HUDEP-2 (cell line): ENCODE data around the gene EPHB6.

Experiments used
- DNase-seq, 76 experiments: peaks; one replicate each; lab custom pipeline; 2025; ENCODE audit not compliant: unreplicated experiment in 76 of 76; lab: John Stamatoyannopoulos, UW

The EPHB6 gene

GRCh38 chr7:142894112-142894984 lies 39.5 kb downstream of the EPHB6 start:
- DNase-seq: no peak

- no peak for DNase-seq
Measured at GRCh38 chr7:142894985-142895593, 40.2 kb downstream of the EPHB6 start.

- DNase-seq: no peak
Measured at GRCh38 chr7:142896151-142896550, 41.3 kb downstream of the EPHB6 start.

GRCh38 chr7:142896741-142897379 lies 42.0 kb downstream of the EPHB6 start:
- no peak for DNase-seq

- DNase-seq: no peak
Measured at GRCh38 chr7:142897691-142898090, 42.8 kb downstream of the EPHB6 start.

- DNase-seq: no peak
Measured at GRCh38 chr7:142898377-142899170, 43.7 kb downstream of the EPHB6 start.

- DNase-seq: no peak
Measured at GRCh38 chr7:142899661-142900060, 44.8 kb downstream of the EPHB6 start.

- DNase-seq: no peak
Measured at GRCh38 chr7:142901426-142902259, 46.8 kb downstream of the EPHB6 start.

GRCh38 chr7:142904128-142904527 lies 49.3 kb downstream of the EPHB6 start:
- no peak for DNase-seq

GRCh38 chr7:142905759-142906158 lies 50.9 kb downstream of the EPHB6 start:
- DNase-seq: no peak

GRCh38 chr7:142906643-142907042 lies 51.8 kb downstream of the EPHB6 start:
- DNase-seq: no peak

GRCh38 chr7:142908290-142908689 lies 53.4 kb downstream of the EPHB6 start:
- DNase-seq: no peak

- DNase-seq: peak in 22 of 76 experiments; percentile 2 to 43 (median 16)
Measured at GRCh38 chr7:142908921-142909890, 54.3 kb downstream of the EPHB6 start.

GRCh38 chr7:142910031-142910433 lies 55.2 kb downstream of the EPHB6 start:
- DNase-seq: no peak

- DNase-seq: no peak
Measured at GRCh38 chr7:142910481-142910880, 55.6 kb downstream of the EPHB6 start.

- no peak for DNase-seq
Measured at GRCh38 chr7:142913051-142913450, 58.2 kb downstream of the EPHB6 start.

- DNase-seq: no peak
Measured at GRCh38 chr7:142913566-142913965, 58.7 kb downstream of the EPHB6 start.

- DNase-seq: no peak
Measured at GRCh38 chr7:142914121-142914520, 59.2 kb downstream of the EPHB6 start.

- DNase-seq: no peak
Measured at GRCh38 chr7:142915315-142915714, 60.4 kb downstream of the EPHB6 start.
